Fibroblast of pulmonary artery (primary cell): ENCODE results near the gene IL22.

Source experiments
- DNase-seq: peaks from one replicate; pipeline ENCODE4 v3.0.0-alpha.2; 2010; ENCODE audit warnings: low read depth
- H3K4me3 ChIP-seq: replicated peaks from 2 replicates; pipeline ENCODE4 v1.5.1; 2011; ENCODE audit warnings: low read depth, mild to moderate bottlenecking, control low read depth, low read length, moderate library complexity
- TF ChIP-seq, protein P1 (sequence below): IDR thresholded peaks from 2 replicates; pipeline ENCODE4 v1.5.1; 2011; ENCODE audit warnings: mild to moderate bottlenecking, control low read depth, low read length, inconsistent platforms; ENCODE audit errors: missing control alignments

IL22 gene, protein sequence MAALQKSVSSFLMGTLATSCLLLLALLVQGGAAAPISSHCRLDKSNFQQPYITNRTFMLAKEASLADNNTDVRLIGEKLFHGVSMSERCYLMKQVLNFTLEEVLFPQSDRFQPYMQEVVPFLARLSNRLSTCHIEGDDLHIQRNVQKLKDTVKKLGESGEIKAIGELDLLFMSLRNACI

GRCh38 chr12:68253504-68253903 lies at the start of gene IL22:
Gene IL22 (minus strand): TSS chr12:68253604. CDS start chr12:68253448, 156 bp downstream.
- no peak for DNase-seq
- H3K4me3 ChIP-seq = no peak within 1 kb of the TSS
- TF ChIP-seq, protein P1, sequence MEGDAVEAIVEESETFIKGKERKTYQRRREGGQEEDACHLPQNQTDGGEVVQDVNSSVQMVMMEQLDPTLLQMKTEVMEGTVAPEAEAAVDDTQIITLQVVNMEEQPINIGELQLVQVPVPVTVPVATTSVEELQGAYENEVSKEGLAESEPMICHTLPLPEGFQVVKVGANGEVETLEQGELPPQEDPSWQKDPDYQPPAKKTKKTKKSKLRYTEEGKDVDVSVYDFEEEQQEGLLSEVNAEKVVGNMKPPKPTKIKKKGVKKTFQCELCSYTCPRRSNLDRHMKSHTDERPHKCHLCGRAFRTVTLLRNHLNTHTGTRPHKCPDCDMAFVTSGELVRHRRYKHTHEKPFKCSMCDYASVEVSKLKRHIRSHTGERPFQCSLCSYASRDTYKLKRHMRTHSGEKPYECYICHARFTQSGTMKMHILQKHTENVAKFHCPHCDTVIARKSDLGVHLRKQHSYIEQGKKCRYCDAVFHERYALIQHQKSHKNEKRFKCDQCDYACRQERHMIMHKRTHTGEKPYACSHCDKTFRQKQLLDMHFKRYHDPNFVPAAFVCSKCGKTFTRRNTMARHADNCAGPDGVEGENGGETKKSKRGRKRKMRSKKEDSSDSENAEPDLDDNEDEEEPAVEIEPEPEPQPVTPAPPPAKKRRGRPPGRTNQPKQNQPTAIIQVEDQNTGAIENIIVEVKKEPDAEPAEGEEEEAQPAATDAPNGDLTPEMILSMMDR = no peak

DNA sequence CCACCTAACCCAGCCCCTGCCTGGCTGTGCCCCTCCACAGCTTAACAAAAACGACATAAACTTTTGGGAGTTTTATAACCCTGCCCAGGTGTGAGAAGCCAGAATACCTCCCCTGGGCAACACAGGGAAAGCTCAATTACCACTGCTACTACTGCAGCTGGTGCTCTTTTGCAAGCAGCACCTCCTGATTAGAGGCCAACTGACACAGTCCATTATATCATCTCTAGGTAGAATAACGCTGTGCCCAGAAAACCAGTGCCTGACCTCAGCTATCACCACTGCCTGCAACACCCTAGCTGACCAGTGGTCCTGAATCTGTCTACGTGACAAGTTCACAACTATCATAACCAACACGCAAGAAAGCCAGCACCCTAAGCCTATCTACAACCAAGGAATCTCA lies 44.5 kb upstream of the IL22 start:
- TF ChIP-seq, protein P1 = no peak
- no peak for DNase-seq
- no peak overlapping the region for H3K4me3 ChIP-seq

DNA sequence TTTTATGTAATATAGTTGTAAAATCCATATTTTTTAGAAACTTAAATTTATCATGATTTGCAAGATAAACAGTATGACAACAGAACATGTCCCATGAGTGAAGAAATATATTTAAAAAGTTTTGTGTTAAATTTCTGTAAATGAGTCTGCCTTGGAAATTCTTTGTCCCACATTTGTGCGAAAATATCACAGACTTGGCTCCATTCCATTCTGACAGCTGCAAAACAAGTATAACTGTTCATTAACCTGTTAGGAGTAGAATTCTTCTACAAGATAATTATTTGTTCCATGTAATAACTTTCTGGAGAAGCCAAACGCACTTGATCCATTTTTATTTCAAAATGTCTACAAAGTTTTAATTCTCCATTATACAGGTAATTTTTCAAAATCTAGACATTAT lies 40.8 kb upstream of the IL22 start:
- TF ChIP-seq, protein P1 = no peak
- H3K4me3 ChIP-seq = no peak overlapping the region
- no peak for DNase-seq

DNA sequence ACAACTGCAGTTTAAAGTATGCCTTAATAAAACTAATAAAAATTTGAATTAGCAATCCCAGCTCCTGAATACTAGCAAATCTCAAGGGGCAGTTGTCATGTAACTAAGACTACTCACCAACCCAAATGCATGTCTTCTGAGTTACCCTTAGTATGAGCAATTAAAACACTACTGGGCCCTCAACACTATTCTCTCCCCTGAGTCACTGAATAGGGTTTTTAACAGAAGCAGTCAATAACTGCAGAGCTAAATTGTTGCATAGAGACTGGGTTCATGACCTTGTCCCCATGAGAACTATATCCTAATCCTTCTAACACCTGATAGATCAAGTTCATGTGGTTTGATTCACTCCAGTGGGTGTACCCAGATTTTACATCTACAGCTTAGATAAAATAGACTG lies 39.9 kb upstream of the IL22 start:
- TF ChIP-seq, protein P1 = no peak
- no peak overlapping the region for H3K4me3 ChIP-seq
- no peak for DNase-seq

DNA sequence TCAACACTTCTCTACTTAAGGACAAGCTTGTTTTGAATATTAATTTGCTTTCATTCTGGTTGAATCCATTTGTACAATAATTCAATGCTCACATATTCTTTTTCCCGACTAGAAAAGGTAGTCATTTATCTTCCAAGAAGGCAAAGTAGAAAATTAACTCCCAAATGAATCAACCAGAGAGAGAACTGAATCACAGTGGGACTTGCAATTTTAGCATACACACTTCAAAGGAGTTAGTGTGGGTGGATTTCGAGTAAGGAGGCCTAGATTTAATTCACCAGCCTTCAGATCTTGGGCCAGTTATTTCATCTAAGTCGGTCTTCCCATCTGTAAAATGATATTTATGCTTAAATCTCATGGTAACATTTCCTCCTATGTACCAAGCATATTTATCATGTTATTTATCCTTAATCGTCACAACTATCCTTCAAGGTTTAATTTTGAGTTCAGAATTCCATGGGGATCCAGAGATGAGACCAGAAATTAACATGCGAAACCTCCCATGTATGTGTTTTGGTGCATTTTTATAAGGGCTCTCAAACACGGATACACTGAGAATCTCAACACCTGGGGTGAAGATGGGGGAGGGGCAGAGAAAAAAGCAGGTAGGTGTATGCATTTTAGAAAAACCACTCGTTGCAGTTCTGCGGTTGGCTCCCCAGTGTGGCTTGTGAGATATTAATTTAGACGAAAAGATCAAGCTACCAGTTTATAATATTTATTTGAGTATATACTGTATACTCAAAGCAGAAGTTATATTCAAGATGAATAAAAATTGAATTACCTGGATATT lies 38.9 kb upstream of the IL22 start:
- H3K4me3 ChIP-seq = no peak overlapping the region
- DNase-seq = no peak
- TF ChIP-seq, protein P1 = no peak

DNA sequence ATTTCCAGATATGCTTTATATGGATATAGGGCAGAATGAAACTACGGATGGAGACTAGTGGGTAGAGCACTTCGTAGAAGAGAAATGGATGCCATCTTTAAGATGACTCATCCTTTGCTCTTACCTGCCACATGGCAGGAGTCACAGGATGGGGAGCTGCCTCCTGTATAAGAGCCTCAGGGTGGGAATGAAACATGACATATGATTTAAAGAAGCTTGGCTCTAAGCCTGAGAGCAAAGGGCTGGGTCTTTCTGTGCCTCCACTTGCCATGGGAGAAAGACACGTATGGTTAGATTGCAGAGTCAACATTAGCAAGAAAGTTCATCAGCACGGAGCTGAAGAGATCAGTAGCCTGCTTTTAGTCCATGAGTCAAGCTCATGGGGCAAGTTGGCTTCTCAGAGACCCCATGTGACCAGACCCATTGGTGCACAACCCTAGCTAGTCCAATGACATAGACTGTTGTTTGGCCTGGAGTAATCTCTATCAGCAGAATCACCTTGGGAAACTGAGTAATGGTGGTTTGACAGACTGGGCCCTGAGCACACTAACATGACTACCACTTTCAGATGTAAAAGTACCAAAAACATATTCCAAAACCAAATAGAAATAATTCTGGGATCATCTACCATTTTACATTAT lies 38.1 kb upstream of the IL22 start:
- TF ChIP-seq, protein P1 = no peak

DNA sequence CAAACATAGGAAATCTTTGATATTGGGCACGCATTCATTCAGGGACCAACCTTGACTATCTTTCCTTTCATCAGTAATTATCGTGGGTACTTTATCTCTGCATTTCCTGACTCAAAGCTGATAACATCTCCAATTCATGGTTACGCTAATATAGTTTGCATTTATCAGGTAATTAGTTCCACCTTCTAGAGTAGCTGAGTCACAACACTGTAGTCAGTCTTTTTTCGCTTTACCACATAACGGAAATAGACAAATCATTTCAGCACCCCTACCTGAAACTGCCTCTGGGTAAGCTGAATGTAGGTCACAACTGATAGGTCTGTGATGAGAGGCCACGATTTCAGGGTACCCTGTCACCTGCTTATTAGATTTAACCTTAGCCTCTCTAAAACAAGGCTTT lies 36.7 kb upstream of the IL22 start:
- TF ChIP-seq, protein P1 = no peak
- DNase-seq = no peak
- no peak overlapping the region for H3K4me3 ChIP-seq

More for the DNA sequence above, 38.1 kb upstream of the IL22 start:
- H3K4me3 ChIP-seq = no peak overlapping the region
- DNase-seq = no peak
